ENCODE results near the gene PLA2R1. TPM values are rescaled to one million over a fixed set of nuclear protein-coding genes. Genes with fewer than 3 reads are reported as not detected.

The PLA2R1 gene
- total and polyA plus RNA-seq, 10 of the 15 experiments (the other 5 are each of a cell fraction or from before 2014, with no cell fraction given), result 0.01 to 0.05 (median 0.02) TPM; not detected in 6

GRCh38 chr2:160041091-160041490 is 21.3 kb downstream of the PLA2R1 start:
- POLR2A ChIA-PET, result no interaction called here
- CTCF ChIA-PET, result interaction anchor here (1.2 kb wide), 1 partner anchor 13 kb away, joined by 3 read pairs; no protein-coding TSS in a partner anchor

More at GRCh38 chr2:160041091-160041490, 21.3 kb downstream of the PLA2R1 start:
- in situ Hi-C loops (cut with MboI) (no loop called here), intact Hi-C loops (cut with micrococcal nuclease; ENCODE audit: unreplicated experiment) (no loop called here)
- Histone ChIP-seq H2AFZ (ENCODE audit: control insufficient read depth, low read depth, low read length) (no peak overlapping the region), H3K4me3 (no peak overlapping the region), H3K4me1 (ENCODE audit: control insufficient read depth, insufficient read depth, low read length) (no peaks in the 10 kb centered on the region), H4K20me1 (ENCODE audit: control insufficient read depth, insufficient read depth) (no peaks in the 10 kb centered on the region), H3K79me2 (ENCODE audit: control insufficient read depth, insufficient read depth, low read length) (no peaks in the 10 kb centered on the region), H3K36me3 (ENCODE audit: control insufficient read depth in 2 of 2, insufficient read depth in 2 of 2, low read length in 1 of 2) (no peaks in the 10 kb centered on the region), H3K9me3 (replicated peaks; ENCODE audit: control insufficient read depth, insufficient read depth, low read length) (no peaks in the 10 kb centered on the region), H3K27ac (ENCODE audit: control insufficient read depth, insufficient read depth) (no peak overlapping the region), H3K4me2 (ENCODE audit: control insufficient read depth, insufficient read depth) (no peak overlapping the region), H3K27me3 (replicated peaks in 1 of 2; ENCODE audit: control insufficient read depth in 2 of 2, insufficient read depth in 2 of 2, low read length in 1 of 2) (no peaks in the 10 kb centered on the region; a peak in 3 of 4 replicates), H3K9ac (ENCODE audit: control insufficient read depth, insufficient read depth, low read length) (no peak overlapping the region)
- BruUV-seq (replicated peaks), result no TSS peak
- RAD21 ChIA-PET (ENCODE audit: unreplicated experiment), result no interaction called here
- FAIRE-seq (no peak), DNase-seq (ENCODE audit: low read depth, low spot score) (no peak), ATAC-seq (no peak)
- SMC1A ChIA-PET (ENCODE audit: uncharacterized antibody, unreplicated experiment), result interaction anchor here (0.8 to 1.4 kb wide), 3 partner anchors 15 to 358 kb away, joined by 3 read pairs; no protein-coding TSS in a partner anchor
- TF ChIP-seq ZBED1 (IDR thresholded peaks at IDR 0.05; ENCODE audit: borderline replicate concordance) (no peak), CHD4 (IDR thresholded peaks at IDR 0.05) (no peak), KLF5 (IDR thresholded peaks at IDR 0.05; ENCODE audit: partially characterized antibody) (no peak)
- TF ChIP-seq, protein P1, sequence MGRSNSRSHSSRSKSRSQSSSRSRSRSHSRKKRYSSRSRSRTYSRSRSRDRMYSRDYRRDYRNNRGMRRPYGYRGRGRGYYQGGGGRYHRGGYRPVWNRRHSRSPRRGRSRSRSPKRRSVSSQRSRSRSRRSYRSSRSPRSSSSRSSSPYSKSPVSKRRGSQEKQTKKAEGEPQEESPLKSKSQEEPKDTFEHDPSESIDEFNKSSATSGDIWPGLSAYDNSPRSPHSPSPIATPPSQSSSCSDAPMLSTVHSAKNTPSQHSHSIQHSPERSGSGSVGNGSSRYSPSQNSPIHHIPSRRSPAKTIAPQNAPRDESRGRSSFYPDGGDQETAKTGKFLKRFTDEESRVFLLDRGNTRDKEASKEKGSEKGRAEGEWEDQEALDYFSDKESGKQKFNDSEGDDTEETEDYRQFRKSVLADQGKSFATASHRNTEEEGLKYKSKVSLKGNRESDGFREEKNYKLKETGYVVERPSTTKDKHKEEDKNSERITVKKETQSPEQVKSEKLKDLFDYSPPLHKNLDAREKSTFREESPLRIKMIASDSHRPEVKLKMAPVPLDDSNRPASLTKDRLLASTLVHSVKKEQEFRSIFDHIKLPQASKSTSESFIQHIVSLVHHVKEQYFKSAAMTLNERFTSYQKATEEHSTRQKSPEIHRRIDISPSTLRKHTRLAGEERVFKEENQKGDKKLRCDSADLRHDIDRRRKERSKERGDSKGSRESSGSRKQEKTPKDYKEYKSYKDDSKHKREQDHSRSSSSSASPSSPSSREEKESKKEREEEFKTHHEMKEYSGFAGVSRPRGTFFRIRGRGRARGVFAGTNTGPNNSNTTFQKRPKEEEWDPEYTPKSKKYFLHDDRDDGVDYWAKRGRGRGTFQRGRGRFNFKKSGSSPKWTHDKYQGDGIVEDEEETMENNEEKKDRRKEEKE (IDR thresholded peaks at IDR 0.05), result no peak
